ENCODE results near the gene BIN1. TPM values are rescaled to one million over a fixed set of nuclear protein-coding genes. Genes with fewer than 3 reads are reported as not detected.

BIN1 gene
- total RNA-seq, 6 experiments from 2014 or later = 22.6 to 26.1 (median 23.5) TPM

- DNase-seq = no peak
- H3K9me3 Mint-ChIP-seq = no peaks in the 10 kb centered on the region
- H3K4me3 Mint-ChIP-seq = no peak overlapping the region
- H3K4me1 Mint-ChIP-seq (ENCODE audit: low read depth) = no peaks in the 10 kb centered on the region
- no peaks in the 10 kb centered on the region; the same call in 1 of the 2 replicates for H3K27me3 Mint-ChIP-seq (ENCODE audit: insufficient read depth)
- no peak overlapping the region for H3K27ac Mint-ChIP-seq
- no peak for TF ChIP-seq CTCF (IDR thresholded peaks at IDR 0.05)
- no peaks in the 10 kb centered on the region for H3K36me3 Mint-ChIP-seq (ENCODE audit: low read depth)
These were observed 61.0 kb downstream of the BIN1 start for GRCh38 chr2:127045792-127046501.

- H3K4me1 Mint-ChIP-seq (ENCODE audit: low read depth) = no peaks in the 10 kb centered on the region
- no peak for DNase-seq
- TF ChIP-seq CTCF (IDR thresholded peaks at IDR 0.05) = no peak
- H3K27ac Mint-ChIP-seq = no peak overlapping the region
- H3K9me3 Mint-ChIP-seq = no peaks in the 10 kb centered on the region
- H3K27me3 Mint-ChIP-seq (ENCODE audit: insufficient read depth) = no peaks in the 10 kb centered on the region; the same call in 1 of the 2 replicates
- H3K36me3 Mint-ChIP-seq (ENCODE audit: low read depth) = no peaks in the 10 kb centered on the region
- H3K4me3 Mint-ChIP-seq = no peak overlapping the region
These were observed 61.8 kb downstream of the BIN1 start for GRCh38 chr2:127044977-127045661.

GRCh38 chr2:127044165-127044718 is 62.7 kb downstream of the BIN1 start:
- Mint-ChIP-seq H3K4me1 (ENCODE audit: low read depth) (no peaks in the 10 kb centered on the region), H3K4me3 (no peak overlapping the region), H3K27ac (no peak overlapping the region), H3K9me3 (no peaks in the 10 kb centered on the region), H3K27me3 (ENCODE audit: insufficient read depth) (peaks cover 2% of the 10 kb centered on the region), H3K36me3 (ENCODE audit: low read depth) (no peaks in the 10 kb centered on the region)
- TF ChIP-seq CTCF (IDR thresholded peaks at IDR 0.05) = no peak
- no peak for DNase-seq

- TF ChIP-seq CTCF (IDR thresholded peaks at IDR 0.05) = no peak
- Mint-ChIP-seq H3K9me3 (no peaks in the 10 kb centered on the region), H3K27me3 (ENCODE audit: insufficient read depth) (peaks cover 3% of the 10 kb centered on the region), H3K27ac (no peak overlapping the region), H3K4me3 (no peak overlapping the region), H3K4me1 (ENCODE audit: low read depth) (no peaks in the 10 kb centered on the region), H3K36me3 (ENCODE audit: low read depth) (no peaks in the 10 kb centered on the region)
- no peak for DNase-seq
These were observed 63.4 kb downstream of the BIN1 start for GRCh38 chr2:127043367-127044164.

- no peaks in the 10 kb centered on the region for H3K9me3 Mint-ChIP-seq
- peaks cover 5% of the 10 kb centered on the region for H3K27me3 Mint-ChIP-seq (ENCODE audit: insufficient read depth)
- no peaks in the 10 kb centered on the region for H3K36me3 Mint-ChIP-seq (ENCODE audit: low read depth)
- H3K27ac Mint-ChIP-seq = no peak overlapping the region
- no peak overlapping the region for H3K4me3 Mint-ChIP-seq
- DNase-seq = no peak
- TF ChIP-seq CTCF (IDR thresholded peaks at IDR 0.05) = no peak
- no peaks in the 10 kb centered on the region for H3K4me1 Mint-ChIP-seq (ENCODE audit: low read depth)
These were observed 65.5 kb downstream of the BIN1 start for GRCh38 chr2:127041259-127041970.

Measured in HFFc6 (cell line).